Measurements from ENCODE around the gene CREG2. TPM values are rescaled to one million over a fixed set of nuclear protein-coding genes. Genes with fewer than 3 reads are reported as not detected.

Gene CREG2
- total RNA-seq, 6 experiments from 2014 or later, result 0.20 TPM; not detected in 5

DNA sequence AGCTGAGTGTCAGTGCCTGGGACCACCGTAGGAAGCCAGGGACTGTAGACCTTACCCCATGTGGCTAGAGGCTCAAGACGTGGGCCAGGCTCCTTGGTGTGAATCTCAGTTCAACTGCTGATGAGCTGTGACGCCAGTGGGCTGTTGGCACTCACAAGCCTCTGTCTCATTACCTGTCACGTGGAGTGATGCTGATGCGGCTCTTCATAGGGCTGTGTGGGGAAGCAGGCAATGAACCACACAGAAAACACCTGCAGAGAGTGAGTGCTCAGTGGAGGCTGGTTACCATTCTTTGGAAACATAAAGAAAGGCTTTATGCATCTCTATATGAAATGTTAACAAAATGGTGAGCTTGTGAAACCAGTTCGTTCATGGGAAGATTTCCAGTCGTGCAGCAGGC lies 36.1 kb downstream of the CREG2 start:
- H3K4me1 ChIP-seq, result no peaks in the 10 kb centered on the region
- no peak for ATAC-seq
- intact Hi-C loops (cut with DNase I), result no loop called here
- H3K9me3 ChIP-seq, result no peaks in the 10 kb centered on the region
- no peaks in the 10 kb centered on the region for H3K36me3 ChIP-seq
- WGBS (ENCODE audit: insufficient coverage, low coverage, low lambda C conversion rate, missing lambda C conversion rate), result 82% methylated on average over 7 of the region's 7 CpGs
- H3K27ac ChIP-seq, result no peak overlapping the region
- no peak for DNase-seq
- H3K27me3 ChIP-seq, result no peaks in the 10 kb centered on the region
- TF ChIP-seq, protein P1, sequence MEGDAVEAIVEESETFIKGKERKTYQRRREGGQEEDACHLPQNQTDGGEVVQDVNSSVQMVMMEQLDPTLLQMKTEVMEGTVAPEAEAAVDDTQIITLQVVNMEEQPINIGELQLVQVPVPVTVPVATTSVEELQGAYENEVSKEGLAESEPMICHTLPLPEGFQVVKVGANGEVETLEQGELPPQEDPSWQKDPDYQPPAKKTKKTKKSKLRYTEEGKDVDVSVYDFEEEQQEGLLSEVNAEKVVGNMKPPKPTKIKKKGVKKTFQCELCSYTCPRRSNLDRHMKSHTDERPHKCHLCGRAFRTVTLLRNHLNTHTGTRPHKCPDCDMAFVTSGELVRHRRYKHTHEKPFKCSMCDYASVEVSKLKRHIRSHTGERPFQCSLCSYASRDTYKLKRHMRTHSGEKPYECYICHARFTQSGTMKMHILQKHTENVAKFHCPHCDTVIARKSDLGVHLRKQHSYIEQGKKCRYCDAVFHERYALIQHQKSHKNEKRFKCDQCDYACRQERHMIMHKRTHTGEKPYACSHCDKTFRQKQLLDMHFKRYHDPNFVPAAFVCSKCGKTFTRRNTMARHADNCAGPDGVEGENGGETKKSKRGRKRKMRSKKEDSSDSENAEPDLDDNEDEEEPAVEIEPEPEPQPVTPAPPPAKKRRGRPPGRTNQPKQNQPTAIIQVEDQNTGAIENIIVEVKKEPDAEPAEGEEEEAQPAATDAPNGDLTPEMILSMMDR (IDR thresholded peaks at IDR 0.05), result no peak
- no peak for TF ChIP-seq POLR2A (IDR thresholded peaks at IDR 0.05)
- no peak overlapping the region for H3K4me3 ChIP-seq

GRCh38 chr2:101349893-101350662 lies 37.2 kb downstream of the CREG2 start:
- TF ChIP-seq, protein P1 (IDR thresholded peaks at IDR 0.05), result peak in 1 of 4 donors; percentile 8
- TF ChIP-seq POLR2A (IDR thresholded peaks at IDR 0.05), result no peak
- H3K27me3 ChIP-seq, result no peaks in the 10 kb centered on the region
- peak in 1 of 4 donors; percentile 26 for ATAC-seq
- H3K9me3 ChIP-seq, result no peaks in the 10 kb centered on the region
- H3K27ac ChIP-seq, result no peak overlapping the region
- DNase-seq, result no peak
- no peaks in the 10 kb centered on the region for H3K4me1 ChIP-seq
- intact Hi-C loops (cut with DNase I), result no loop called here
- H3K36me3 ChIP-seq, result no peaks in the 10 kb centered on the region
- 23% methylated on average over 2 of the region's 7 CpGs for WGBS (ENCODE audit: insufficient coverage, low coverage, low lambda C conversion rate, missing lambda C conversion rate)
- no peak overlapping the region for H3K4me3 ChIP-seq

GRCh38 chr2:101348883-101349282 lies 38.4 kb downstream of the CREG2 start:
- no peaks in the 10 kb centered on the region for H3K36me3 ChIP-seq
- H3K4me3 ChIP-seq, result no peak overlapping the region
- intact Hi-C loops (cut with DNase I), result no loop called here
- 55% methylated on average over 1 of the region's 1 CpG for WGBS (ENCODE audit: insufficient coverage, low coverage, low lambda C conversion rate, missing lambda C conversion rate)
- TF ChIP-seq, protein P1 (IDR thresholded peaks at IDR 0.05), result no peak
- no peak for TF ChIP-seq POLR2A (IDR thresholded peaks at IDR 0.05)
- no peaks in the 10 kb centered on the region for H3K27me3 ChIP-seq
- DNase-seq, result no peak
- no peak overlapping the region for H3K27ac ChIP-seq
- H3K4me1 ChIP-seq, result no peaks in the 10 kb centered on the region
- ATAC-seq, result peak in 1 of 4 donors; percentile 73
- H3K9me3 ChIP-seq, result no peaks in the 10 kb centered on the region

DNA sequence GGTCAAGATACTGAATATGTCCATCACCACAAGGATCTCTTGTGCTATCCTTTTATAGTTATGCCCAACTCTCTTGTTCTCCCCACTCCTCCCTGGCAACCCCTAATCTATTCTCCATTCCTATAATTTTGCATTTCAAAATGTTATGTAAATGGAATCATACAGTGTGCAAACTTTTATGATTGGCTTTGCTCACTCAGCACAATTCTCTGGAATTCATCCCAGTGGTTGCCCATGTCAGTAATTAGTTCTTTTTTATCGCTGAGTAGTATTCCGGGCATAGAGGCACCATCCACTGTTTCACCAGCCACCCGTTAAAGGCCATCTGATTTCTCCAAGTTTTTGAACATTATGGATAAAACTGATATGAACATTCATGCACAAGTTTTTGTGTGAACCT lies 40.4 kb downstream of the CREG2 start:
- no peak for TF ChIP-seq POLR2A (IDR thresholded peaks at IDR 0.05)
- TF ChIP-seq, protein P1 (IDR thresholded peaks at IDR 0.05), result no peak
- Histone ChIP-seq H3K27ac (no peak overlapping the region), H3K4me3 (no peak overlapping the region), H3K9me3 (no peaks in the 10 kb centered on the region), H3K27me3 (no peaks in the 10 kb centered on the region), H3K36me3 (no peaks in the 10 kb centered on the region), H3K4me1 (no peaks in the 10 kb centered on the region)
- ATAC-seq (no peak), DNase-seq (no peak)
- intact Hi-C loops (cut with DNase I), result no loop called here
- 93% methylated on average over 3 of the region's 3 CpGs for WGBS (ENCODE audit: insufficient coverage, low coverage, low lambda C conversion rate, missing lambda C conversion rate)
